Colonic mucosa (tissue), 4 donors: ENCODE data around the gene KDM5B. TPM values are rescaled to one million over a fixed set of nuclear protein-coding genes. Genes with fewer than 3 reads are reported as not detected.
"Not testable (repeated sequence)": the region's sequence is repeated elsewhere in the genome, so short reads cannot be mapped to it uniquely, and the experiment has no call there.

ENCODE experiments used
- DNase-seq: peaks from one replicate; pipeline ENCODE4 v3.0.0-alpha.2; 2020
- H3K27ac ChIP-seq: fragments of 200-600 bp; one replicate; pipeline ENCODE4 v1.8.0; 2021
- H3K27me3 ChIP-seq: fragments of 200-600 bp; one replicate; pipeline ENCODE4 v1.8.0; 2021
- H3K36me3 ChIP-seq: fragments of 200-600 bp; one replicate; pipeline ENCODE4 v1.8.0; 2021
- H3K4me1 ChIP-seq: fragments of 200-600 bp; one replicate; pipeline ENCODE4 v1.8.0; 2021; ENCODE audit warnings: mild to moderate bottlenecking
- H3K4me3 ChIP-seq: fragments of 200-600 bp; one replicate; pipeline ENCODE4 v1.8.0; 2021
- H3K9ac ChIP-seq, 2 donors: one replicate each; pipeline ENCODE4 v1.7.0; 2013; ENCODE audit warnings: control low read depth in 2 of 2, low read depth in 2 of 2, low read length in 2 of 2
- H3K9me3 ChIP-seq: fragments of 200-600 bp; one replicate; pipeline ENCODE4 v1.8.0; 2021
- CTCF ChIP-seq: fragments of 200-600 bp; IDR thresholded peaks from one replicate; pipeline ENCODE4 v1.8.0; 2022; ENCODE audit warnings: antibody characterized with exemption, mild to moderate bottlenecking
- intact Hi-C: fragments of 100-400 bp; cut with DNase I; formaldehyde crosslinking; loops from one replicate; pipeline ENCODE4 v1.14.1; 2022
- total RNA-seq, 2 donors: library from RNA; stranded (reverse); fragmentation: NEBNext Ultra II Directional in 1 of 2; extraction: Animal tissue kit (Norgen Biotek cat#: 25700) in 1 of 2; gene quantifications; one replicate each; pipeline ENCODE4 v1.2.1, GENCODE V29; 2021
- donor health status: healthy.
- donor health status: DM: no; HTN: no; CAD: no.
- donor health status: DM: no; HTN: no; CAD: no.

KDM5B gene
- total RNA-seq, 2 donors from 2014 or later, result 70.1 to 93.4 TPM

GRCh38 chr1:202796670-202797069, 11.6 kb downstream of the KDM5B start:
- no peaks in the 10 kb centered on the region for H3K36me3 ChIP-seq
- TF ChIP-seq CTCF, result no peak
- H3K9ac ChIP-seq, result no peak overlapping the region
- no peaks in the 10 kb centered on the region for H3K27me3 ChIP-seq
- H3K9me3 ChIP-seq, result no peaks in the 10 kb centered on the region
- intact Hi-C loops, result no loop called here
- peaks cover 4% of the 10 kb centered on the region for H3K4me1 ChIP-seq
- no peak overlapping the region for H3K4me3 ChIP-seq
- no peak for DNase-seq
- H3K27ac ChIP-seq, result no peak overlapping the region

GRCh38 chr1:202794931-202795330, 13.3 kb downstream of the KDM5B start:
- H3K9me3 ChIP-seq, H3K27ac ChIP-seq, DNase-seq, H3K9ac ChIP-seq, intact Hi-C loops, H3K4me1 ChIP-seq, H3K27me3 ChIP-seq, H3K36me3 ChIP-seq, H3K4me3 ChIP-seq: not testable (repeated sequence)

GRCh38 chr1:202794051-202794740, 14.0 kb downstream of the KDM5B start:
- Histone ChIP-seq H3K4me3 (no peak overlapping the region), H3K27ac (no peak overlapping the region), H3K27me3 (no peaks in the 10 kb centered on the region), H3K36me3 (no peaks in the 10 kb centered on the region), H3K4me1 (peaks cover 4% of the 10 kb centered on the region), H3K9ac (no peak overlapping the region), H3K9me3 (no peaks in the 10 kb centered on the region)
- no peak for DNase-seq
- intact Hi-C loops, result no loop called here
- no peak for TF ChIP-seq CTCF

GRCh38 chr1:202791077-202791747, 17.0 kb downstream of the KDM5B start:
- Histone ChIP-seq H3K27ac (peak overlapping the region; percentile 50), H3K9ac (no peak overlapping the region)
- TF ChIP-seq CTCF, result no peak

GRCh38 chr1:202788800-202789199, 19.4 kb downstream of the KDM5B start:
- peak overlapping the region in 1 of 2 donors; percentile 34 for H3K9ac ChIP-seq
- H3K27ac ChIP-seq, result peak overlapping the region; percentile 68
- peaks cover 5% of the 10 kb centered on the region for H3K4me1 ChIP-seq
- intact Hi-C loops, result no loop called here
- no peaks in the 10 kb centered on the region for H3K9me3 ChIP-seq
- no peak for TF ChIP-seq CTCF
- no peaks in the 10 kb centered on the region for H3K27me3 ChIP-seq
- H3K36me3 ChIP-seq, result no peaks in the 10 kb centered on the region
- no peak overlapping the region for H3K4me3 ChIP-seq
- peak; percentile 78 for DNase-seq

More at GRCh38 chr1:202791077-202791747, 17.0 kb downstream of the KDM5B start:
- peaks cover 9% of the 10 kb centered on the region for H3K4me1 ChIP-seq
- no peaks in the 10 kb centered on the region for H3K27me3 ChIP-seq
- no peaks in the 10 kb centered on the region for H3K36me3 ChIP-seq
- no peak overlapping the region for H3K4me3 ChIP-seq
- no peaks in the 10 kb centered on the region for H3K9me3 ChIP-seq
- intact Hi-C loops, result no loop called here
- DNase-seq, result no peak

- Histone ChIP-seq H3K36me3 (no peaks in the 10 kb centered on the region), H3K4me1 (peaks cover 5% of the 10 kb centered on the region), H3K27me3 (no peaks in the 10 kb centered on the region), H3K9ac (no peak overlapping the region), H3K9me3 (no peaks in the 10 kb centered on the region), H3K27ac (no peak overlapping the region), H3K4me3 (no peak overlapping the region)
- no peak for DNase-seq
- TF ChIP-seq CTCF, result no peak
- intact Hi-C loops, result no loop called here
Measured at GRCh38 chr1:202786804-202787203, 21.4 kb downstream of the KDM5B start.
